ENCODE data around the gene SUGP1. TPM values are rescaled to one million over a fixed set of nuclear protein-coding genes. Genes with fewer than 3 reads are reported as not detected.
"Not testable (repeated sequence)": the region's sequence is repeated elsewhere in the genome, so short reads cannot be mapped to it uniquely, and the experiment has no call there.

The SUGP1 gene
- total and polyA plus RNA-seq, 2 of the 4 experiments (the other 2 are of a cell fraction) = 33.2 to 35.8 TPM

DNA sequence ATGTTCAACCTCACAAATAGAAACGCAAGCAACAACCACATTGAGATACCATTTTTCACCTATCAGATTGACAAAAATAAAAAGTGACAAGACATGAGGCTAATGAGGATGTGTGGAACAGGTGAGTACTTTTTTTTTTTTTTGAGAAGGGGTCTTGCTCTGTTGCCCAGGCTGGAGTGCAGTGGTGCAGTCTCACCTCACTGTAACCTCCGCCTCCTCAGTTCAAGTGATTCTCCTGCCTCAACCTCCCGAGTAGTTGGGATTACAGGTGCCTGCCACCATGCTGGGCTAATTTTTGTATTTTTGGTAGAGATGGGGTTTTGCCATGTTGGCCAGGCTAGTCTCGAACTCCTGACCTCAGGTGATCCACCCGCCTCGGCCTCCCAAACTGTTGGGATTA lies 66.9 kb downstream of the SUGP1 start:
- H3K9ac ChIP-seq (ENCODE audit: low read depth, low read length); H3K9me3 ChIP-seq (ENCODE audit: control insufficient read depth, insufficient read depth, low read length); H2AFZ ChIP-seq (replicated peaks; ENCODE audit: low read length, poor library complexity); in situ Hi-C loops (cut with MboI; ENCODE audit: low sequenced_read_pairs); H3K36me3 ChIP-seq (ENCODE audit: control insufficient read depth, insufficient read depth, low read length); H3K4me1 ChIP-seq (ENCODE audit: control insufficient read depth, insufficient read depth, low read length); H3K14ac ChIP-seq (replicated peaks; ENCODE audit: low read depth, low read length); H3K79me1 ChIP-seq (ENCODE audit: low read depth in 1 of 2, low read length in 2 of 2); BruUV-seq (replicated peaks); H2BK120ac ChIP-seq (ENCODE audit: low read depth, low read length); CTCF ChIA-PET; ATAC-seq (ENCODE audit: low read depth); H2BK20ac ChIP-seq (ENCODE audit: low read depth, low read length); POLR2A ChIA-PET (ENCODE audit: unreplicated experiment); H3K4me3 ChIP-seq (ENCODE audit: insufficient read depth, low read depth, low read length); H3K23ac ChIP-seq (ENCODE audit: low read depth, low read length); H3K4me2 ChIP-seq (ENCODE audit: low read depth, low read length); H4K91ac ChIP-seq (ENCODE audit: insufficient read depth, low read depth, low read length); H3K9me1 ChIP-seq (ENCODE audit: insufficient read depth, low read length); H4K8ac ChIP-seq (ENCODE audit: low read depth in 2 of 2, low read length in 2 of 2); H4K5ac ChIP-seq (ENCODE audit: low read depth, low read length); H4K20me1 ChIP-seq (ENCODE audit: insufficient read depth, low read length); H2BK5ac ChIP-seq (ENCODE audit: low read depth, low read length, poor library complexity, severe bottlenecking); H2BK15ac ChIP-seq (ENCODE audit: low read depth, low read length); DNase-seq; H2AK9ac ChIP-seq (replicated peaks; ENCODE audit: low read depth, low read length, poor library complexity); H3K56ac ChIP-seq (ENCODE audit: extremely low read depth, insufficient read depth, low read length); H2AK5ac ChIP-seq (ENCODE audit: low read depth, low read length); dilution Hi-C loops (cut with HindIII; ENCODE audit: low sequenced_read_pairs, unreplicated experiment); H3K4ac ChIP-seq (ENCODE audit: low read depth, low read length); H3K18ac ChIP-seq (ENCODE audit: low read depth, low read length); intact Hi-C loops (cut with micrococcal nuclease); H3K27ac ChIP-seq (ENCODE audit: insufficient read depth, low read length): not testable (repeated sequence)
- peaks cover 50% of the 10 kb centered on the region for H3K27me3 ChIP-seq (ENCODE audit: control insufficient read depth, insufficient read depth, low read length)
- 61% methylated on average over 3 of the region's 6 CpGs; no CpG with 5 or more reads in 1 of the 2 experiments for WGBS, 2 experiments (ENCODE audit: extremely low coverage in 2 of 2, insufficient read length in 1 of 2)

All from IMR-90 (cell line).